Inferior parietal cortex (tissue), 1 donor: ENCODE results near the gene SRA1.

Source experiments
- DNase-seq: peaks from one replicate; pipeline ENCODE4 v3.0.0-alpha.2; 2016; ENCODE audit errors: extremely low spot score

SRA1 gene

GRCh38 chr5:140570488-140570887 lies 13.2 kb upstream of the SRA1 start:
- no peak for DNase-seq

DNA sequence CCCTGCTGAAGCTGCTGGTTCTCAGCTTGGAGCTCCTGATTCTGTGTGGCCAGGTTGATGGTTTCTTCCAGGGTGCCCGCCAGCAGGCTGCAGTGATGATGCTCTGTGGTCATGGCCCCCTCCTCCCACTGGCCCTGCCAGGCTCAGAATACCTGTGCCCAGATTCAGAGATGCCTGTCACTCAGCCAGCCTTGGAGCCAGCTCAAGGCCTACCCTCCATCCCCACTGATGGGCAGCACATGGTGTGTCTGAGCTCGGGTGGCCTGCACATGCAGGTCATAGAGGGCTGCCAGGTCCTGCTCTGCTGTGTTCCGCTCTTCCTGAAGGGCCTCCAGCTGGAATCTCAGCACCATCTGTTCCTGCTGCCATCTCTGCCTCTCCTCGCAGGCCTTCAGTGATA lies 12.8 kb upstream of the SRA1 start:
- no peak for DNase-seq

DNA sequence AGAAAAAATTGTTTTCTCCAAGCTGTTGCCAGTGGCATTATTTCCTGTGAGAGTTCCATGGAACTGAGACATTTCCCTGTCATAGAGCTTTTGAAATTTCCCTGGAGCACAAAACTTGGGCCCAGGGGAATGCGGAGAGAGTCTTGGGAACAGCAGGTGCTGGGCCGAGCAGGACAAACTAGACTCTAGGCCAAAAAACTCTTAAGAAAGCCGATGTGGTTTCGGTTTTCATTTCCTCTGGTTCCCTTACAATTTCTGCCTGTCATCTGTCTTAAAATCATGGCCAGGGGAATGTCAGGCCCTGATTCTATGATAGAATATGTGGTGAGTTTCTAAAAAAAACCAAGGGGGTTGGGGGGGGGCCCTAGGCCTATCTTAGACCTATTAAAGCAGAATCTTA lies 11.9 kb upstream of the SRA1 start:
- no peak for DNase-seq

DNA sequence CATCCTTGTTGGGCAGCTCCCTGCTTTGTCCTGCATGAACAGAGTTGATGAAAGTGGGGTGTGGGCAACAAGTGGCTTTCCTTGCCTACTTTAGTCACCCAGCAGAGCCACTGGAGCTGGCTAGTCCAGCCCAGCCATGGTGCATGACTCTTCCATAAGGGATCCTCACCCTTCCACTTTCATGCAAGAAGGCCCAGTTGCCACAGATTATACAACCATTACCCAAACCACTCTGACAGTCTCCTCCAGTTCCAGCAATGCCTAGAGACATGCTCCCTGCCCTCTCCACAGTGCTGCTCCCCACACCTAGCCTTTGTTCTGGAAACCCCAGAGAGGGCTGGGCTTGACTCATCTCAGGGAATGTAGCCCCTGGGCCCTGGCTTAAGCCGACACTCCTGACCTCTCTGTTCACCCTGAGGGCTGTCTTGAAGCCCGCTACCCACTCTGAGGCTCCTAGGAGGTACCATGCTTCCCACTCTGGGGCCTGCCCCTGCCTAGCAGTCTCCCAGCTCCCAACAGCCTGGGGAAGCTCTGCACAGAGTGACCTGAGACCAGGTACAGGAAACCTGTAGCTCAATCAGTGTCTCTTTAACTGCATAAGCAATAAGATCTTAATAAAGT lies 11.3 kb upstream of the SRA1 start:
- DNase-seq = no peak

DNA sequence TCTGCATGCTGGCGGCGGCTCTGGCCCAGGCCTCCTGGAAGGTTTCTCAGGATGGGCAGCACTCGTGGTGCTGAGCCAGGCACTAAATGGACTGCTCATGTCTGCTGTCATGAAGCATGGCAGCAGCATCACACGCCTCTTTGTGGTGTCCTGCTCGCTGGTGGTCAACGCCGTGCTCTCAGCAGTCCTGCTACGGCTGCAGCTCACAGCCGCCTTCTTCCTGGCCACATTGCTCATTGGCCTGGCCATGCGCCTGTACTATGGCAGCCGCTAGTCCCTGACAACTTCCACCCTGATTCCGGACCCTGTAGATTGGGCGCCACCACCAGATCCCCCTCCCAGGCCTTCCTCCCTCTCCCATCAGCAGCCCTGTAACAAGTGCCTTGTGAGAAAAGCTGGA lies 10.6 kb upstream of the SRA1 start:
- DNase-seq = no peak

DNA sequence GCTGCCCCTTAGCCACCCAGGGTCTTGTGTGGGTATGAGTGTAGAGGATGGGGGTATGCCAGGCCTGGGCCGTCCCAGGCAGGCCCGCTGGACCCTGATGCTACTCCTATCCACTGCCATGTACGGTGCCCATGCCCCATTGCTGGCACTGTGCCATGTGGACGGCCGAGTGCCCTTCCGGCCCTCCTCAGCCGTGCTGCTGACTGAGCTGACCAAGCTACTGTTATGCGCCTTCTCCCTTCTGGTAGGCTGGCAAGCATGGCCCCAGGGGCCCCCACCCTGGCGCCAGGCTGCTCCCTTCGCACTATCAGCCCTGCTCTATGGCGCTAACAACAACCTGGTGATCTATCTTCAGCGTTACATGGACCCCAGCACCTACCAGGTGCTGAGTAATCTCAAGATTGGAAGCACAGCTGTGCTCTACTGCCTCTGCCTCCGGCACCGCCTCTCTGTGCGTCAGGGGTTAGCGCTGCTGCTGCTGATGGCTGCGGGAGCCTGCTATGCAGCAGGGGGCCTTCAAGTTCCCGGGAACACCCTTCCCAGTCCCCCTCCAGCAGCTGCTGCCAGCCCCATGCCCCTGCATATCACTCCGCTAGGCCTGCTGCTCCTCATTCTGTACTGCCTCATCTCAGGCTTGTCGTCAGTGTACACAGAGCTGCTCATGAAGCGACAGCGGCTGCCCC lies 10.0 kb upstream of the SRA1 start:
- DNase-seq = no peak

DNA sequence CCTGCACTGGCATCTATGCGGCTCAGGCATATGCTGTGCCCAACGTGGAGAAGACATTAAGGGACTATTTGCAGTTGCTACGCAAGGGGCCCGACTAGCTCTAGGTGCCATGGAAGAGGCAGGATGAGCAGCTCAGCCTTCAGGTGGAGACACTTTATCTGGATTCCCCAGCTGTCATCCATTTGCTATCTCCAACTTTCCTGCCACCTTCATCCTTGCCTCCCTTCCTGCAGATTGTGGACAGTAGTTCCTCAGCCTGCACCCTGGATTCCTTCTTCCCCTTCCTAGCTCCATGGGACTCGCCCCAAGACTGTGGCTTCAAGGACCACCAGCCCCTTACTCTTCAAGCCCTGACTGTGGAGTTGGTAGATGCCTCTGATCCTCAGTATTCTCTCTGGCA lies 9.4 kb upstream of the SRA1 start:
- DNase-seq = no peak

- DNase-seq = no peak
Observed at GRCh38 chr5:140565780-140566095, 8.5 kb upstream of the SRA1 start.

DNA sequence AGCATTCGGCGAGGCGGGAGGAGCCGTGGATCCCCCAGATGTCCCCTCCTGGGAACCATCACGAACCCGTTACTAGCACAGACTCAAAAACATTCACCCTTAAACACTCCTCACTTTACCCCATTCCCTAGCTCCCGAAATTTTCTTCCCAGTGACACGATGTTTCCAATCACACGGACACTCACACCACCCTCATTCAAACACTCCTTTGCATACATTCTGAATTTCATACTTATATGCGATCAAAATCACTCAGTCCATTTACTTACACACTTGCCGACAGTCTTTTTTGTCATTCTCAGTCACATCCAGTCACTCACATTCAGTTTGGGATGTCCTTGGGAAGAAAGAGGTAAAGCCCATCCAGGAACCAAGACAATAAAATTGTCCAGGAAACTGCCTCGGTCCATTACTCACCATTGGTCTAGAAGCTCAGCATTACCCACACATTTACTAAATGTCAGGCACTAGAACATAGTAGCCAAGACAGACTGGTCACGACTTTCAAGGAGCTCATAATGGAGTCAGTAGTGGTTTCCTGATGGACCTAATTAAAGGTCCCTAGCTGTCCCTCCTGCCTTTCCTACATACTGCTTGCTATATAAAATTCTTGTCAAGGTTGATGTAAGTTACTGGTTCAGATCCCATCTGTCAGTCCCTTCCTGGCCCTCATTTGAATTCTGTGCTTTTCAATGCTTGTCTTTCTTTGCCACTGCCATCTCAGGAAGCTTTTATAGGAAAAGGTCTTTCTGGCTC lies 7.9 kb upstream of the SRA1 start:
- DNase-seq = no peak

- peak; percentile 99 for DNase-seq
Observed at GRCh38 chr5:140564196-140565023, 7.1 kb upstream of the SRA1 start, which contains the start of the genes APBB3 and SLC35A4. TSS of gene APBB3 (minus strand) at chr5:140564598. CDS start at chr5:140564245, 353 bp downstream. TSS of gene SLC35A4 (plus strand) at chr5:140564828. CDS start at chr5:140567170, 2,342 bp downstream.

DNA sequence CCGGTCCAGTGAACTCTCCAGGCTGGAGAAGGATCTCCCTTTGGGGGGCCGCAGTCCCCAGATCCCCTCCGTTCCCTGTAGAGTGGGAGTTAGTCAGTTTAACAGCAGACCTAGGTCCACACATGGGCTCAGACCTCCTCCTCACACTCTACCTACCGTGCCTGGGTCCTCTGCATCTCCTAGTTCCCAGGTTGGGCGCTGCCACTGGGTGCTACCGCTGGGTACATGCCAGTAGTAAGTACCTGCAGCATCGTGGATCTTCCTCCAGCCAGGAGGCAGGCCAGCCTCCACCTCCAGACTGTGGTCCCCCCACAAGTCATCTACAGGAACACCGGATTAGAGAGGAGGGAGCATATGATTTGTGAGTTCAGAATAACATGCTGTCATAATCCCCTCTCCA lies 6.3 kb upstream of the SRA1 start:
- DNase-seq = no peak

- DNase-seq = no peak
Observed at GRCh38 chr5:140561753-140562523, 4.7 kb upstream of the SRA1 start.

GRCh38 chr5:140560227-140560626 lies 3.0 kb upstream of the SRA1 start:
- no peak for DNase-seq

DNA sequence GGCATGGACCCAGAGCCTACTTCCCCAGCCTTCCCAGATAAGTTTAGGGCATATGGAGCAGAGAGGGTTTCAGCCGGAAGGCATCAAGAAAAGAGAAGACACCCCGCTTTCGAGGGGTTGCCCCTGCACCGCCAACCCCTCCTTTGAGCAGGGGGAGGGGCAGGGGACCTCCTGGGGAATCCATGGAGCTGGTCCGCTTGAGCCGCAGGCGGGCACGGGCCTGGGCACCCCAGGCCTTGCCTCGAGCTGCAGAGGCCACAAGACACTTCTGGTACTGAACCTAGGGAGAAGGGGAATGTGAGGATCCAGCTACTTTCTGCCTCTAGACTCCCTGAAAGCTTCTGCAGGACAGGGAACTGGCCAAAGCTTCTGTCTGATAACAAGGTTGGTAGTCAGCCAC lies 1.3 kb upstream of the SRA1 start:
- DNase-seq = no peak

DNA sequence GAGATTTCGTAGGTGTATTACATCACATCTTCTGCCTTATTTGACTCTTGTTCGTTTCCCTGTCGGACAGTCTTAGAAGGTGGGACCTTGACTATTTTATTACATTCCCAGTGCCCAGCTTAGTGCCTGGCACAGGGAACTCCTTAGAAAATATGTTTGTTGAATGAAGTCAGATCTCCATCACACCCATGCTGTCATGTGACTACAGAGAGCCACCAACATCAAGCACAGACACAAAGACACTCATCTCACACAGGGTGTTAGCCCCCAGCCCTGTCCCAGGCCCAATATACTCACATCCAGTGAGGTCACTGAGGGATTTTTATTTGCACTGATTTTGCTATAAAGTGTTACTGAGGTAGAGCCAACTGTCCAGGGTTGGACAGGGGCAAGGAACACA lies 692 bp upstream of the SRA1 start:
- no peak for DNase-seq

DNA sequence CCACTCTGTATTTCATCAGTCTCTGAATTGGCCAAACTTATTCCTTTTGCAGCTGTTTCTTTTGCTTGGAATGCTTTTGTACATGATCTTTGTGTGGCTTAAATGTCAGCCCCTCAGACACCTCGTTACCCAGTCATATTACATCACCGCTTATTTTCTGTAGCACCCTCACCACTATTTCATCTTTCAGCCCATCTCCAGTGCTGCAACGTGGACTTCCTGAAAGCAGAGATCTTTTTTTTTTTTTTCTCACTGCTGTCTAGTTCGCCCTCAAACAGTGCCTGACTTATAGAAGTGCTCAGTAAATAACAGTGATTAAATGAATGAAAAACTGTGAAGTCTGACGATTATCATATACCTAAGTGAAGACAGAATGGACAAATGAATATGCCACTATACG lies 835 bp downstream of the SRA1 start:
- DNase-seq = no peak

DNA sequence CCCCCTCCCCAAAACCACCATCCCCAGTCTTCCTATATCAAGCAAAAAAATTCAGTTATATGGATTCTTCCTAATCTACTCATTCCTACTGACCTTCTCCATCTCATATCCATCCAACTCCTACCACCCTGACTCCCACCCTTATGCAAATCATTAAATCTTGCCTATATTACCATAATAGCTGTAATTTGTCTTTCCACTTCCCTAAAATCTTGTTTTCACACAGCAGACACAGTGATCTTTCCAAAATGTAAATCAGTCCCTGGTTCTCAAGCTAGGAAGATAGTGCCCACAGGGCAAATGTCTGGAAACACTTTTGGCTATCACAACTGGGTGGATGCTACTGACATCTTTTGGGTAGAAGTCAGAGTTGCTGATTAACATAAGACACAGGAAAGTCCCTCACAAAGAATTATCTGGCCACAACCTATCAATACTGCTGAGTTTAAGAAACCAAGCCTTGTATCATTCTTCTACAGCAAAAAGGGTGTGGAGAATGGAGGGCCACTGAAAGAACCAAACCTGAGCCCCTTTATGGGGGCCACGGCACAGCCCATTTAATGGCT lies 1.4 kb downstream of the SRA1 start:
- DNase-seq = no peak

DNA sequence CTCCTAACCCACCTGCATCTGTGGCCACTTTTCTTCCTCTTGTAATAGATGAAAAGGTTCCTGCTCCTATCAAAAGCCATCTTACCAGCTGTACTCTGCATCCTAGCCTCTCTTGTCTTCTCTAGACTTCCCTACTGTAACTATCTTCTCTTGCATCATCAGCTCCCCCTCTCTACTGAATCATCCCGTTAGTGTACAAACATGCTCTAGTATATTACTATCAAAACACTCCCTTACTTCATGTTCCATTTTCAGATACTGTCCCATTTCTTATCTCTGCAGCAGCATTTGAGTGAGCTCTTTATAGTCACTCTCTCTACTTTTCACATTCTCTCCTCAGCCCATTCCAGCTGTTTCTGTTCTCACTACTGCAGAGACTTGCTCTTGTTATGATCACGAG lies 2.8 kb downstream of the SRA1 start:
- no peak for DNase-seq

DNA sequence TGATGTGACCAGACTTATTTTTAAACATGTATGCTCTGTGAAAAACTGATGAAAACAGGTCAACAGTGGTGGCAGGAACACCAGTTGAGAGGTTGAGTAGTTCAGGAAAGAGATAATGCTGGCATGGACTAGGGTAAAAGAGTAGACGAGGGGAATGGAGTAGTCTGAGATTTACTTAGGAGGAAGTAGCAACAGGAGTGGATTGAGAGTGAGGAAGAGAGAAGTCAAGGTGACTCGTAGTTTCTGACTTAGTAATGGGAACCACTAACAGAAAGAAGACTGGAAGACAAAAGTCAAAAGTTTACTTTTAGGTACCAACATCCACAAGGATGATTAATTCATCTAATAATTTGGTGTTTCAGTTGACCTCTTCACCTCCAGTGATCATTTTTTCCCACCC lies 3.6 kb downstream of the SRA1 start:
- DNase-seq = no peak

- DNase-seq = no peak
Observed at GRCh38 chr5:140551872-140552271, 5.4 kb downstream of the SRA1 start.
